Endothelial cell of umbilical vein (primary cell): ENCODE results near the gene PGBD5. TPM values are rescaled to one million over a fixed set of nuclear protein-coding genes. Genes with fewer than 3 reads are reported as not detected.

ENCODE experiments used
- BruUV-seq: library from RNA; stranded (reverse); fragments of 400-500 nt; replicated peaks from 2 replicates; lab custom pipeline; 2021; lab: Mats Ljungman, UMichigan
- CTCF ChIA-PET: fragments of 300-600, 350-600 bp; sonication (Branson Sonifier 250); formaldehyde crosslinking; loops from one replicate; lab custom pipeline; 2021; ENCODE audit warnings: antibody characterized with exemption, inconsistent platforms; lab: Charles Lee
- POLR2A ChIA-PET: fragments of 300-600, 350-600 bp; sonication (Branson Sonifier 250); formaldehyde crosslinking; loops from one replicate; lab custom pipeline; 2021; ENCODE audit warnings: antibody characterized with exemption, inconsistent platforms; lab: Charles Lee
- DNase-seq: peaks from one replicate; pipeline ENCODE4 v3.0.0-alpha.2; 2011; ENCODE audit warnings: low read depth, low spot score
- FAIRE-seq: peaks from 2 replicates; lab custom pipeline; 2011; peaks lifted over from hg19 to GRCh38; lab: Jason Lieb, UNC
- H2AFZ ChIP-seq: 2 replicates; pipeline ENCODE4 v1.6.0; 2012; ENCODE audit warnings: low read depth, low read length, control low read depth, inconsistent platforms
- H3K27ac ChIP-seq: 2 replicates; pipeline ENCODE4 v1.5.1; 2011; ENCODE audit warnings: low read depth, mild to moderate bottlenecking, control low read depth, low read length, moderate library complexity; ENCODE audit not compliant: insufficient read depth
- H3K27me3 ChIP-seq, 2 experiments: 2 replicates each; pipeline versions ENCODE4 v1.6.0 to v1.6.1; 2011; ENCODE audit warnings: low read length in 2 of 2, mixed read lengths in 1 of 2; ENCODE audit not compliant: control insufficient read depth in 2 of 2, insufficient read depth in 2 of 2
- H3K36me3 ChIP-seq, 2 experiments: 2 replicates in 1 of 2; 3 replicates in 1 of 2; pipeline ENCODE4 v1.5.1; 2011; ENCODE audit warnings: low read length in 2 of 2, mild to moderate bottlenecking in 1 of 2, moderate library complexity in 1 of 2; ENCODE audit not compliant: control insufficient read depth in 2 of 2, insufficient read depth in 2 of 2; ENCODE audit errors: extremely low read depth in 1 of 2
- H3K4me1 ChIP-seq: 3 replicates; pipeline ENCODE4 v1.5.1; 2011; ENCODE audit warnings: mild to moderate bottlenecking, low read length; ENCODE audit not compliant: control insufficient read depth, insufficient read depth; ENCODE audit errors: extremely low read depth
- H3K4me2 ChIP-seq: 2 replicates; pipeline ENCODE4 v1.6.1; 2011; ENCODE audit warnings: low read length, control low read depth, mixed read lengths; ENCODE audit not compliant: insufficient read depth
- H3K4me3 ChIP-seq, 3 experiments: fragments of 200-600 bp in 1 of 3; sonication (generic), shearing (Covaris generic) in 1 of 3; replicated peaks in 1 of 3; 2 replicates each; pipeline ENCODE4 v1.5.1; 2011 to 2016; ENCODE audit warnings: control low read depth in 3 of 3, low read length in 3 of 3, mild to moderate bottlenecking in 2 of 3, inconsistent platforms in 1 of 3, low read depth in 1 of 3, moderate library complexity in 1 of 3; ENCODE audit not compliant: insufficient read depth in 1 of 3
- H3K79me2 ChIP-seq: 2 replicates; pipeline ENCODE4 v1.6.0; 2012; ENCODE audit warnings: low read length, inconsistent platforms; ENCODE audit not compliant: control insufficient read depth, insufficient read depth
- H3K9ac ChIP-seq: replicated peaks from 2 replicates; pipeline ENCODE3; 2011; ENCODE audit warnings: low read length, control low read depth; ENCODE audit not compliant: insufficient read depth; ENCODE audit errors: extremely low read depth
- H3K9me1 ChIP-seq: replicated peaks from 3 replicates; pipeline ENCODE4 v1.6.0; 2011; ENCODE audit warnings: mild to moderate bottlenecking, low read length; ENCODE audit not compliant: control insufficient read depth, insufficient read depth; ENCODE audit errors: extremely low read depth
- H3K9me3 ChIP-seq: replicated peaks from 2 replicates; pipeline ENCODE4 v1.5.1; 2012; ENCODE audit warnings: low read length, inconsistent platforms; ENCODE audit not compliant: control insufficient read depth, insufficient read depth
- H4K20me1 ChIP-seq: replicated peaks from 2 replicates; pipeline ENCODE3; 2011; ENCODE audit warnings: mild to moderate bottlenecking, low read length; ENCODE audit not compliant: control insufficient read depth, insufficient read depth; ENCODE audit errors: extremely low read depth
- CTCF ChIP-seq, 2 donors: IDR thresholded peaks; 1 replicate in 1 of 2; 2 replicates in 1 of 2; pipeline ENCODE4 v1.5.1; 2011; ENCODE audit warnings: low read length in 2 of 2, mild to moderate bottlenecking in 2 of 2, moderate library complexity in 2 of 2, control low read depth in 1 of 2, inconsistent platforms in 1 of 2, low read depth in 1 of 2; ENCODE audit not compliant: insufficient read depth in 1 of 2; ENCODE audit errors: extremely low read depth in 1 of 2
- EZH2 ChIP-seq: IDR thresholded peaks from 2 replicates; pipeline ENCODE4 v1.6.1; 2012; ENCODE audit warnings: borderline replicate concordance, low read depth, mild to moderate bottlenecking, moderate library complexity, low read length, inconsistent platforms; ENCODE audit not compliant: severe bottlenecking
- FOS ChIP-seq: IDR thresholded peaks from 2 replicates; pipeline ENCODE4 v1.6.1; 2011; ENCODE audit warnings: mild to moderate bottlenecking, low read length, moderate library complexity, borderline replicate concordance; ENCODE audit not compliant: insufficient read depth
- GATA2 ChIP-seq: IDR thresholded peaks from 2 replicates; pipeline ENCODE4 v1.7.0; 2011; ENCODE audit warnings: low read depth, mild to moderate bottlenecking, moderate library complexity, mixed read lengths, low read length; ENCODE audit not compliant: insufficient read length, insufficient read depth
- JUN ChIP-seq: IDR thresholded peaks from 2 replicates; pipeline ENCODE4 v1.6.1; 2011; ENCODE audit warnings: borderline replicate concordance, low read depth; ENCODE audit not compliant: insufficient read length, insufficient read depth
- MAX ChIP-seq: IDR thresholded peaks from 2 replicates; pipeline ENCODE4 v1.6.1; 2011; ENCODE audit not compliant: insufficient read depth, insufficient read length
- MYC ChIP-seq: IDR thresholded peaks from one replicate; pipeline ENCODE4 v1.6.1; 2011; ENCODE audit warnings: mild to moderate bottlenecking, low read depth, low read length
- POLR2A ChIP-seq: IDR thresholded peaks from 2 replicates; pipeline ENCODE4 v1.6.1; 2012; ENCODE audit warnings: low read depth, mild to moderate bottlenecking, control low read depth, low read length
- POLR2AphosphoS5 ChIP-seq: IDR thresholded peaks from 2 replicates; pipeline ENCODE4 v1.6.1; 2012; ENCODE audit warnings: low read depth, mild to moderate bottlenecking, control low read depth, low read length, moderate library complexity; ENCODE audit not compliant: insufficient read depth
- dilution Hi-C: fragments of 300-500 bp; cut with MboI; formaldehyde crosslinking; loops from one replicate; pipeline ENCODE4 v1.15.0; 2019; ENCODE audit warnings: low sequenced_read_pairs; ENCODE audit not compliant: extremely low pct_ligation_motif_present
- intact Hi-C: fragments of 100-400 bp; cut with micrococcal nuclease; formaldehyde crosslinking; loops from one replicate; pipeline ENCODE4 v1.10.0; 2022
- polyA plus RNA-seq, 4 experiments: library from polyadenylated mRNA; depleted of rRNA in 3 of 4; stranded (reverse) in 3 of 4; unstranded in 1 of 4; fragments of >200 nt; gene quantifications; 2 replicates each; pipeline versions ENCODE4 v1.2.1 to v1.2.3, GENCODE V29; 2011 to 2012; ENCODE audit warnings: missing spikeins in 1 of 4
- total RNA-seq: library from RNA; stranded (reverse); gene quantifications from 2 replicates; pipeline ENCODE4 v1.2.3, GENCODE V29; 2021

PGBD5 gene
- total and polyA plus RNA-seq, 2 donors (not counting 3 experiments of a cell fraction or from before 2014, with no cell fraction given): 0.03 TPM; not detected in 1

GRCh38 chr1:230376296-230376695, 49.8 kb downstream of the PGBD5 start:
- H3K4me1 ChIP-seq: no peaks in the 10 kb centered on the region
- no peaks in the 10 kb centered on the region for H3K9me3 ChIP-seq
- H4K20me1 ChIP-seq: no peaks in the 10 kb centered on the region
- H3K9ac ChIP-seq: no peak overlapping the region
- dilution Hi-C loops (no loop called here), intact Hi-C loops (no loop called here)
- CTCF ChIA-PET: no interaction called here
- H3K4me3 ChIP-seq: no peak overlapping the region
- no peaks in the 10 kb centered on the region for H3K27me3 ChIP-seq
- no peak overlapping the region for H2AFZ ChIP-seq
- H3K9me1 ChIP-seq: no peaks in the 10 kb centered on the region
- no peak for DNase-seq
- no peak overlapping the region for H3K27ac ChIP-seq
- no TSS peak for BruUV-seq
- FAIRE-seq: no peak
- TF ChIP-seq MAX (no peak), FOS (no peak), POLR2A (no peak), EZH2 (no peak), JUN (no peak), POLR2AphosphoS5 (no peak), CTCF (IDR thresholded peaks at IDR 0.05; ENCODE audit: extremely low read depth in 1 of 2, insufficient read depth in 1 of 2, low read depth in 1 of 2, low read length in 2 of 2) (no peak), MYC (no peak), GATA2 (no peak)
- no peaks in the 10 kb centered on the region for H3K79me2 ChIP-seq
- POLR2A ChIA-PET: no interaction called here
- no peak overlapping the region for H3K4me2 ChIP-seq
- H3K36me3 ChIP-seq: no peaks in the 10 kb centered on the region
